Liver (tissue), 9 donors: ENCODE measurements around the gene ROMO1. TPM values are rescaled to one million over a fixed set of nuclear protein-coding genes. Genes with fewer than 3 reads are reported as not detected.

Experiments used
- DNase-seq: peaks from one replicate; pipeline ENCODE4 v3.0.0-alpha.2; 2017; ENCODE audit warnings: low spot score
- H3K27ac ChIP-seq, 2 donors: one replicate each; pipeline ENCODE4 v1.7.0; 2013; ENCODE audit warnings: inconsistent platforms in 2 of 2, low read length in 2 of 2, control low read depth in 1 of 2, low read depth in 1 of 2, mild to moderate bottlenecking in 1 of 2
- H3K27me3 ChIP-seq, 4 donors: one replicate each; pipeline versions ENCODE4 v1.6.1 to v1.7.0; 2013; ENCODE audit warnings: low read length in 3 of 4, inconsistent platforms in 1 of 4, mild to moderate bottlenecking in 1 of 4, moderate library complexity in 1 of 4; ENCODE audit not compliant: control insufficient read depth in 4 of 4, insufficient read depth in 4 of 4
- H3K36me3 ChIP-seq, 4 donors: one replicate each; pipeline versions ENCODE4 v1.6.1 to v1.7.0; 2013; ENCODE audit warnings: low read length in 3 of 4, mild to moderate bottlenecking in 3 of 4, low read depth in 1 of 4, moderate library complexity in 1 of 4; ENCODE audit not compliant: control insufficient read depth in 4 of 4, insufficient read depth in 3 of 4
- H3K4me1 ChIP-seq, 4 donors: one replicate each; pipeline versions ENCODE4 v1.6.1 to v1.7.0; 2013; ENCODE audit warnings: low read length in 3 of 4, mild to moderate bottlenecking in 3 of 4, moderate library complexity in 1 of 4; ENCODE audit not compliant: control insufficient read depth in 4 of 4, insufficient read depth in 4 of 4
- H3K4me3 ChIP-seq, 3 donors: one replicate each; pipeline versions ENCODE4 v1.6.1 to v1.7.0; 2013; ENCODE audit warnings: low read length in 3 of 3, control low read depth in 1 of 3, low read depth in 1 of 3, mild to moderate bottlenecking in 1 of 3
- H3K9ac ChIP-seq, 2 donors: one replicate each; pipeline ENCODE4 v1.7.0; 2013; ENCODE audit warnings: low read length in 2 of 2, mild to moderate bottlenecking in 2 of 2, moderate library complexity in 2 of 2, control low read depth in 1 of 2, low read depth in 1 of 2
- H3K9me3 ChIP-seq, 4 donors: one replicate each; pipeline versions ENCODE4 v1.6.1 to v1.7.0; 2013; ENCODE audit warnings: low read length in 3 of 4; ENCODE audit not compliant: control insufficient read depth in 4 of 4
- ATF3 ChIP-seq: IDR thresholded peaks from 2 replicates; pipeline ENCODE4 v1.6.1; 2016; ENCODE audit warnings: antibody characterized with exemption
- EGR1 ChIP-seq, 2 donors: IDR thresholded peaks; 2 replicates each; pipeline ENCODE4 v1.6.1; 2016 to 2018; ENCODE audit warnings: antibody characterized with exemption in 2 of 2, low read depth in 2 of 2
- FOXA1 ChIP-seq: IDR thresholded peaks from 2 replicates; pipeline ENCODE4 v1.6.1; 2016; ENCODE audit warnings: antibody characterized with exemption
- GABPA ChIP-seq, 2 donors: IDR thresholded peaks in 1 of 2; conservative IDR thresholded peaks in 1 of 2; 2 replicates each; pipeline ENCODE4 v1.6.1; 2016; ENCODE audit warnings: antibody characterized with exemption in 2 of 2, mild to moderate bottlenecking in 1 of 2, moderate library complexity in 1 of 2
- HNF4G ChIP-seq: IDR thresholded peaks from 2 replicates; pipeline ENCODE4 v1.6.1; 2016; ENCODE audit warnings: antibody characterized with exemption
- MAX ChIP-seq: IDR thresholded peaks from 2 replicates; pipeline ENCODE4 v1.6.1; 2016; ENCODE audit warnings: antibody characterized with exemption
- RAD21 ChIP-seq, 2 donors: IDR thresholded peaks; 2 replicates each; pipeline ENCODE4 v1.6.1; 2016; ENCODE audit warnings: antibody characterized with exemption in 2 of 2, mild to moderate bottlenecking in 2 of 2
- REST ChIP-seq: IDR thresholded peaks from 2 replicates; pipeline ENCODE4 v1.6.1; 2016; ENCODE audit warnings: antibody characterized with exemption, mild to moderate bottlenecking
- SP1 ChIP-seq: IDR thresholded peaks from 2 replicates; pipeline ENCODE4 v1.6.1; 2018; ENCODE audit warnings: antibody characterized with exemption, mild to moderate bottlenecking
- ZBTB33 ChIP-seq: IDR thresholded peaks from 2 replicates; pipeline ENCODE4 v1.6.1; 2016; ENCODE audit warnings: antibody characterized with exemption
- WGBS: extraction: QIAGEN DNeasy Blood & Tissue Kit; methylation state at CpG from one replicate; pipeline ENCODE4 v1.1.7; 2013; 5-methylcytosine and 5-hydroxymethylcytosine counted together
- polyA plus RNA-seq, 2 donors: library from polyadenylated mRNA; stranded (reverse) in 1 of 2; unstranded in 1 of 2; fragments of 200-250 nt in 1 of 2; fragments of >200 nt in 1 of 2; fragmentation: Nextera tagmentation in 1 of 2; extraction: Ambion mirVana in 1 of 2; gene quantifications; one replicate each; pipeline versions ENCODE4 v1.2.1 to v1.2.3, GENCODE V29; 2013 to 2015
- total RNA-seq, 2 donors: library from RNA; depleted of rRNA; stranded (reverse); fragments of >200 nt; gene quantifications; one replicate each; pipeline ENCODE4 v1.2.3, GENCODE V29; 2014
- donor health status: healthy.
- donor health status: healthy.
- donor health status: healthy.
- donor health status: healthy.
- donor health status: healthy.

The ROMO1 gene
- total and polyA plus RNA-seq, 4 donors = 68.4 to 359 (median 147) TPM

GRCh38 chr20:35731862-35732643 lies 32.8 kb downstream of the ROMO1 start:
- Histone ChIP-seq H3K9me3 (no peaks in the 10 kb centered on the region), H3K27me3 (no peaks in the 10 kb centered on the region), H3K4me3 (no peak overlapping the region), H3K4me1 (peaks cover 2 to 50% (median 32%) of the 10 kb centered on the region in 4 donors), H3K27ac (no peak overlapping the region), H3K9ac (no peak overlapping the region), H3K36me3 (peaks cover 18 to 88% (median 81%) of the 10 kb centered on the region in 4 donors)
- TF ChIP-seq ATF3 (no peak), RAD21 (IDR thresholded peaks at IDR 0.05) (no peak), EGR1 (IDR thresholded peaks at IDR 0.05; ENCODE audit: low read depth in 2 of 2) (no peak), SP1 (no peak), FOXA1 (no peak), ZBTB33 (no peak), REST (no peak)
- WGBS = 87% methylated on average over 24 of the region's 24 CpGs
- DNase-seq = no peak

GRCh38 chr20:35732644-35732982 lies 33.4 kb downstream of the ROMO1 start:
- H3K4me1 ChIP-seq = peaks cover 2 to 50% (median 32%) of the 10 kb centered on the region in 4 donors
- no peak for DNase-seq
- no peak overlapping the region for H3K27ac ChIP-seq
- 66% methylated on average over 1 of the region's 1 CpG for WGBS
- H3K27me3 ChIP-seq = no peaks in the 10 kb centered on the region
- H3K9ac ChIP-seq = no peak overlapping the region
- no peak overlapping the region for H3K4me3 ChIP-seq
- H3K9me3 ChIP-seq = no peaks in the 10 kb centered on the region
- H3K36me3 ChIP-seq = peaks cover 19 to 87% (median 77%) of the 10 kb centered on the region in 4 donors
- TF ChIP-seq EGR1 (IDR thresholded peaks at IDR 0.05; ENCODE audit: low read depth in 2 of 2) (no peak), RAD21 (IDR thresholded peaks at IDR 0.05) (no peak), MAX (no peak), HNF4G (no peak), GABPA (IDR thresholded peaks at IDR 0.05 in 1 of 2, conservative IDR thresholded peaks at IDR 0.05 in 1 of 2) (no peak), ZBTB33 (no peak)
